AG08395 (cell line): ENCODE measurements around the gene SLC44A4.
"Not testable (repeated sequence)": the region's sequence is repeated elsewhere in the genome, so short reads cannot be mapped to it uniquely, and the experiment has no call there.

ENCODE experiments used
- DNase-seq: peaks from one replicate; pipeline ENCODE4 v3.0.0; 2012; ENCODE audit warnings: mixed read lengths, low spot score

Gene SLC44A4

DNA sequence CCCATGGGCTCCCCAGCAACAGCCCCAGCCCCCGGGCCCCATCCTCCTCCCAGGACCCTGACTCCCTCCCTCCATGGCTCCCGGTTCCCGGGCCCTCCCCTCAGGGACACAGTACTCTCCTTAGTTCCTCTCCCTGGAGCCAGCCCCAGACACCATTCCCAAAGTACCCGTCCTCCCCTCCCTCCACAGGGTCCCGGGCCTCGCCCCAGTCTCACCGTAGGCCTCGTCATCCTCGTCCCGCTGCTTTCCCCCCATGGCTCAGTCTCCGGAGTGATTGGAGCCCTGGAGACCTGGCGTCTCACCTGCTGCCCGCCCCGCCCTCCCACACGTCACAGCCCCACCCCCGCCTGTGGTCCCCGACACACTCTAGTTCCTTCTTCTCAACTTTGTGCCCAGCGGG lies at the start of gene SLC44A4:
SLC44A4 (minus strand) TSS at position 272 of the 400 bp plus-strand sequence; CDS start at position 255, 17 bp downstream.
- DNase-seq = no peak

DNA sequence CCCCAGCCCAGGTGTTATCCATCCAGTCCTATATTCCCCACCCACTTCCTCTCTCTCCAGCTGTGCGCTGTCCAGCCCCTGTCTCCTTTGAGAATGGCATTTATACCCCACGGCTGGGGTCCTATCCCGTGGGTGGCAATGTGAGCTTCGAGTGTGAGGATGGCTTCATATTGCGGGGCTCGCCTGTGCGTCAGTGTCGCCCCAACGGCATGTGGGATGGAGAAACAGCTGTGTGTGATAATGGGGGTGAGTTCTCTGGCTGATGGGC lies 49.8 kb upstream of the SLC44A4 start:
- DNase-seq = no peak

DNA sequence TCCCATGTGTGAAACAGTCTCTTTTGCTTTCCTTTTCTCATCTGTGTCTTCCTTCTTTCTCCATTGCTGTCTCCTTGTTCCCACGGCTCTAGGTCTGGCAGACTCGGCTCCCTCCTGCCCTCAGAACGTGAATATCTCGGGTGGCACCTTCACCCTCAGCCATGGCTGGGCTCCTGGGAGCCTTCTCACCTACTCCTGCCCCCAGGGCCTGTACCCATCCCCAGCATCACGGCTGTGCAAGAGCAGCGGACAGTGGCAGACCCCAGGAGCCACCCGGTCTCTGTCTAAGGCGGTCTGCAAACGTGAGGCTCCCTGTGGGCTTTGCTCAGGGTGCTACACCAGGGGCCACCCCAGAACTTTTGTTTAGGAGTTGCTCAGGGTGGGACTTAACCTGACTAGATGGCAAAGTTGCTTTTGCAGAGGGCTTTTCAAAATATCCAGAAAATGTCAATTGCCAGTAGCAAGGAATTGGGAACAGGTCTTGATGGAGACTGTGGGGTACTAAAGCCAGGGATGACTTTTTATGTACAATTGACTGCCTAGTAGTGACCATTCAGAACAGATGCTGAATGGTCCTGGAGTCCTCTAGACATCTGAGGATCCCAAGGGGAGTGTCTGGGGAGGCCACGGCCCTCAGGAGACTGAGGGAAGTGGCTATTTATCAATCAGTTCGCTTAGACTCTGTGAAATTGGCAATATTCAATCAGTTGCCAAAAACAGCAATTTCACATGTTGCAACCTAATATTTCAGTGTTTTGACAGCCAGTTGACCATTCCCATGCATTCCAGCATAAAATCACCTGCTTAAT lies 49.3 kb upstream of the SLC44A4 start:
- DNase-seq = no peak

DNA sequence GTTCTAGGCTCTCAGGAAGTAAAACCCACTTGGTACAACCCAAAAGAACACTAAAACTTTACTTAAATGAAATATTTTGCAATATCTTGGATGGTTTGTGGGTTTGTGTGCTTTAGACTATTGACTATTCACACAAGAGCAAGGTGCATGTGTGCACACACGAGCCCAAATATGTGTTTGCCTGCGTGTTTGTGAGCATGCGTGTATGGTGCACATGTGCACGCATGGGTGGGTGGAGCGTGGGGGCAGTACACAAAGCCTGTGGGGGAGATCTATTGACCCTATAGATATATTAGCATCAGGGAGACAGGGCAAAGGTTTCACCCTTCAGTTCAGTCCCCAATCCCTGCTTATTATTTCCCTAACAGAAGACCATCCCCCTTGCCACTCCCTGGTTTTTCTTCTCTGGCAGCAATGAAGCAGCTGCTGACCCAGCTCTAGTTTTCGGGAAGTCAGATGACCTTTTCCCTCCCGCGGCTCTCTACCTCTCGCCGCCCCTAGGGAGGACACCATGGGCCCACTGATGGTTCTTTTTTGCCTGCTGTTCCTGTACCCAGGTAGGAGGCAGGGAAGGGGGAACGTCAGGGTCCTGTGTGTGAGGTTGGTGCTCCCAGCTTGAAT lies 48.6 kb upstream of the SLC44A4 start, which contains the start of gene C2:
C2 (plus strand) TSS at position 476 of the 621 bp plus-strand sequence; CDS start at position 512, 36 bp downstream.
- no peak for DNase-seq

DNA sequence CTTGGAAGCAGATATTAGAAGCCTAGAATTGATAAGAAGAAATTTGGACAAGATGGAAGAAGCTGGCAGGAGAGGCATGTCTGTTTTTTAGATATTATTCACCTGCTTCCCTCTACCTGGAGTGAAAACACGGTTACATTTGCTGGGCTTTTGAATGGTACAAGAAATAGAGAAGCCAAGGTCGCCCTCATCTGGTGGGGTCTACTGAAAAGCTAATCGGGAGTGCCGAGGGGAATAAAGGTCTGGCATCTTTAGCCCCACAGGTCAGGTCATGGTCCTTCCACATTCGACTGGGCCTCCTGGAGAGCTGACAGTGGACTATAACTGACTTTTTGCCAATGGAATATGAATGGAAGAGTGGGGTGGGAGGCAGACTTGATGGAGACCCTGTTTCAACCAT lies 44.1 kb upstream of the SLC44A4 start:
- DNase-seq = no peak

DNA sequence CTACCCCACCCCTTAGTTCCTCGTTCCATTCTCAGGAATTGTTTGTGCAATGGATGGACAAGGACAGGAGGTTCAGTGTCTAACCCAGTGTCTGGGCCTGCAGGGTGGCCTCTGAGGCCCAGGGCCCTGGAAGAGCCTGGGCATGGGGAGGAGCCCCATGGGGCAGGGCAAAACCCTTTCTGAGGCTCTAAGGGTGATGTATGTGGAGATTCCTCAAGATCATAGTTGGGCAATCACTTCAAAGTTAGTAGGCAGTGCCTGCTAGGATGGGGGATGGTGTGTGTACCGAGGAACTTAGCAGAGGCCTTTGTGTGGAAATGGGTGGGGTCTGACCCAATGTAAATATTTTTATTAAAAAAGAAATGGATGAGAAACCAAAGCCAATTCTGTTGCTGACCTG lies 42.0 kb upstream of the SLC44A4 start:
- DNase-seq = no peak

DNA sequence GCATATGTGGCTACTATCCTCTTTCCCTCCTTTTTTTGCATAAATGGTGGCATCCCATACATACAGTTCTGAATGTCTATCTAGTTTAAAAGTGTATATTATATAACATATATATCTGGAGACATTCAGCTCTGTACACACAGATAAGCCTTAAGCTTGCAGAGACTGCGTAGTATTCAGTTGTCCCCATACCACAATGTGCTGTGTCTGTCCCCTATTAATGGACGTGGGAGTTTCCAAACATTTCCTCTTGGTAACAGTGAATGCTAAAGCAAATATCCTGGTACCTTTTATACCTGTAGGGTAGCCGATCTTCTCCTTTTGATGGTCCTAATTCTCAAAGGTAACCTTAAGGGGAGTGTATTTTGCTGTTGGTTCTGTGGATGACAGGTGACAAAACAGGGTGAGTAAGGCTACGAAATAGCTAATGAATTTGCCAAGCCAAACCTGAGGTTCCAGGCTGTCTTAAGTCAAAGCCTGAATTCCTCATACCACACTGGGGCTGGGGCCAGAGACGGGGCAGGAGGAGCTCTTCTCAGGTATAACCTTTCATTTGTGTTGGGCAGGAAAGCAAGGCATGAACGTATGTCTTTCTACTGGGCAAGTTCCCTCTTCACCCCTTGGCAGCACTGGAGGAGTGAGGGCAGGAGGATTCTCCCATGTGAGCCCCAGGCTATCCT lies 41.0 kb upstream of the SLC44A4 start:
- DNase-seq = no peak

DNA sequence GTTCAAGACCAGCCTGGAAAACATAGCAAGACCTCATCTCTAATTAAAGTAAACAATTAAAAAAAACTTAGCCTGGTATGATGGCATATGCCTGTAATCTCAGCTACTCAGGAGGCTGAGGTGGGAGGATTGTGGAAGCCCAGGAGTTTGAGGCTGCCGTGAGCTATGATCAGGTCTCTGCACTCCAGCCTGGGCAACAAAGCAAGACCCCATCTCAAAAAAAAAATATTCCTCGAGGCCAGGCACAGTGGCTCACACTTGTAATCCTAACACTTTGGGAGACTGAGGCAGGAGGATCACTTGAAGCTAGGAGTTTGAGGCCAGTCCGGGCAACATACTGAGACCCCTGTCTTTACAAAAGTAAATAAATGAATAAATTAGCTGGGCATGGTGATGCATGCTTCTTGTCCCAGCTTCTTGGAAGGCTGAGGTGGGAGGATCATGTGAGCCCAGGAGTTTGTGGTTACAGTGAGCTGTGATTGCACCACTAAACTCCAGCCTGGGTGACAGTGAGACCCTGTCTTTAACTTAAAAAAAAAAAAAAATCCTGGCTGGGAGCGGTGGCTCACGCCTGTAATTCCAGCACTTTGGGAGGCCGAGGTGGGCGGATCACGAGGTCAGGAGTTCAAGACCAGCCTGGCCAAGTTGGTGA lies 39.4 kb upstream of the SLC44A4 start:
- no peak for DNase-seq

DNA sequence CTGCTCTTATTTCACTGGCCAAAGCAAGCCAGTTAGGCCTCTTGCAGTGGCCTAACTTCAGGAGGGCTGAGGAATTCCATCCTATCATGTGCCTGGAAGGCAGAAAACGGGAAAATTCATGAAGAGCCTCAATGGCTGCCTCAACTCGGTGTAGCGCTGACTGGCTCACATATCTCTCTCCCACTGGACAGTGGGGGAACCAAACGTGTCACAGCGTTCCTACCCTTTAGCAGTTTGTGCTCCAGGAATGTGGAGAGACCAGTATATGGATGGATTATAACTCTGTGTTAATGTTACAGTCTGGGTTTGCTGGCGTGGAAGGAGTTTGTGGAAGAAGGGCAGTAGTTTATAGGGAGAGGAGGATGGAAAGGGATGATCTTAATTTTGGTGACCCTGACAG lies 37.0 kb upstream of the SLC44A4 start:
- DNase-seq = no peak

DNA sequence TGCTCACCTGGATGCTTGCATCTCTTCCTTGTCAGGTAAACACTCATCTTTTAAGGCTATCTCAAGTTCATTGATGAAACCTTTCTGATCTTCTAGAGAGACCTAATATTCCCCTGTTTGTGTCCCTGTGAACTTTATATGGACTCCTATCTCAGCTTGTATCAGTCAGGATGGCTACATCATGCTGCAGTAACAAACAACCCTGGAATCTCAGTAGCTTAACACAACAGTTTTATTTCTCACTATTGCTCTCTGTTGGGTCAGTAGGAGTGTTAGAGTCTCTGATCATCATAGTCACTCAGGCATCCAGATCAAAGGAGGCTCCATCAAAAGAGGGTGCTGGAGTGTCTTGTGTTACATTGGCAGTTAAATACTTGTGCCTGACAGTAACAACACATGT lies 36.6 kb upstream of the SLC44A4 start:
- no peak for DNase-seq

DNA sequence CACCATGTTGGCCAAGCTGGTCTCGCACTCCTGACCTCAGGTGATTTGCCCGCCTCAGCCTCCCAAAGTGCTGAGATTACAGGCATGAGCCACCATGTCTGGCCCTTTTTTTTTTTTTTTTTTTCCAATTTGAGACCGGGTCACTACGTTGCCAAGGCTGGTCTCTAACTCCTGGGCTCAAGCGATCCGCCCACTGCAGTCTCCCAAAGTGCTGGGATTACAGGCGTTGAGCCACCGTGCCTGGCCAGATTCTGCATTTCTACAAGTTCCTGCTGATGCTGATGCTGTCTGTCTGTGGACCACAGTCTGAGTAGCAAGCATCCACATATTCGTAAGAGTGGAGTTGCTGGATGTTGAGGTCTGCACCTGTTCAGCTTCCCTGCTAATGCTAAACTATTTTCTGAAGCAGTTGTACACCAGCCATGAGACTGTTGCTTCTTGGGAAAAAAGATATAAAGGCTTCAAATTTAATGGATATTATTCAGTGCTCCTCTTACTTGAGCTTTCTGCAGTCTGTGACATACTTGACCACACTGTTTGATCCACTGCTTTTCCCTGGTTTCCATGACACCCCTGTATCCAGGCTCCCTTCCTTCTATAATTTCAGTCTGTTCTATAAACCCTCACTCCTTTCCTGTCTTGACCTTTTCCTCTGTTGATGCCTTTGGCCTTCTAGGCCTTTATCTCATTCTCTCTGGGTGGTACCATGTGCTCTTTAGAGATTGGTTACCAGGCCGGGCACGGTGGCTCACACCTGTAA lies 33.2 kb upstream of the SLC44A4 start:
- no peak for DNase-seq

DNA sequence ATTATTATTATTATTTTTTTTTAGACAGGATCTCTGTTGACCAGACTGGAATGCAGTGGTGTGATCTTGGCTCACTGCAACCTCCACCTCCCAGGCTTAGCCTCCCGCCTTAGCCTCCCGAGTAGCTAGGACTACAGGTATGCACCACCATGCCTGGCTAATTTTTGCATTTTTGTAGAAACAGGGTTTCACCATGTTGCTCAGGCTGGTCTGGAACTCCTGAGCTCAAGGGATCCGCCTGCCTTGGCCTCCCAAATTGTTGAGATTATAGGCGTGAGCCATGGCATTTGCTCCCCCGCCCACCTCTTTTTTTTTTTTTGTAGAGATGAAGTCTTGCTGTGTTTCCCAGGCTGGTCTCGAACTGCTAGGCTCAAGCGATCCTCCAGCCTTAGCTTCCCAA lies 30.5 kb upstream of the SLC44A4 start:
- DNase-seq = not testable (repeated sequence)

DNA sequence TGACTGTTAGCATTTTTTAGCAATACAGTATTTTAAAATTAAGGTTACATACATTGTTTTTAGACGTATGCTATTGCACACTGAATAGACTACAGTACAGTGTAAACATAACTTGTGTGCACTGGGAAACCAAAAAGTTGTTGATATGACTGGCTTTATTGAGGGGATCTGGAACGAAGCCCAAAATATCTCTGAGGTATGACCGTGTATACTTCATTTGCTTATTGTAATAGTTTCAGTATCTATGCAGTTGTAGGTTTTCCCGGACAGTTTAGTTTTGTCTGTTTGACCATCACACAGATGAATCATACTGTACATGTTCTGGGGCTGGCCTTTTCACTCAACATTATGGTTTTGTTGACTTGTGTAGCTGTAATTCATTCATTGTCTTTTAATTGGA lies 30.0 kb upstream of the SLC44A4 start:
- DNase-seq = no peak

DNA sequence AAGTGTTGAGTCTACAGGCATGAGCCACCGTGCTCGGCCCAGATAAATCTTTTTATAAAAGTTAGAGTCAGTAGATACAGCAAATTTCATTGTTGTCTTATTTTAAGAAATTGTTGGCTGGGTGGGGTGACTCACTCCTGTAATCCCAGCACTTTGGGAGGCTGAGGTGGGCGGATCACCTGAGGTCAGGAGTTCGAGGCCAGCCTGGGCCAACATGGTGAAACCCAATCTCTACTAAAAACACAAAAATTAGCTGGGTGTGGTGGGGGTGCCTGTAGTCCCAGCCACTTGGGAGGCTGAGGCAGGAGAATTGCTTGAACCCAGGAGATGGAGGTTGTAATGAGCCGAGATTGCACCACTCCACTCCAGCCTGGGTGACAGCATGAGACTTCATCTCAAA lies 29.5 kb upstream of the SLC44A4 start:
- DNase-seq = not testable (repeated sequence)

DNA sequence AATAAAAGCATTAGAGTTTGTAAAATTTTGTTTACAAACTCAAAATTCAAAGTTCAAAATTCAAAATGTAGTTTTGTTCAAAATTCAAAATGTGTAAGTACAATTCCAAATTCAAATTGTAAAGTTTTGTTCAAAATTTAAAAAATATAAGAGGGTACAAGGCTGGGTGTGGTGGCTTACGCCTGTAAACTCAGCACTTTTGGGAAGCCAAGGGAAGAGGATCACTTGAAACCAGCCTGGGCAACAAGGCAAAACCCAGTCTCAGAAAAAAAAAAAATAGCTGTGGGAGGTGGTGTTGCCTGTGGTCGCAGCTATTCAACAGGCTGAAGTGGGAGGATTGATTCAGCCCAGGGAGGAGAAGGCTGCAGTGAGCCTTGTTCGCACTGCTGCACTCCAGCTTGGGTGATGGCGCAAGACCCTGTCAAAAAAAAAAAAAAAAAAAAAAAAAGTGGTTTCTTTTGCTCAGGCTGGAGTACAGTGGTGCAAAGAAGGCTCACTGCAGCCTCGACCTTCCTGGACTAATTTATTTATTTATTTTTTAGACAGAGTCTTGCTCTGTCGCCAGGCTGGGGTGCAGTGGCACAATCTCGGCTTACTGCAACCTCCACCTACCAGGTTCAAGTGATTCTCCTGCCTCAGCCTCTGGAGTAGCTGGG lies 28.5 kb upstream of the SLC44A4 start:
- peak; percentile 58 for DNase-seq

DNA sequence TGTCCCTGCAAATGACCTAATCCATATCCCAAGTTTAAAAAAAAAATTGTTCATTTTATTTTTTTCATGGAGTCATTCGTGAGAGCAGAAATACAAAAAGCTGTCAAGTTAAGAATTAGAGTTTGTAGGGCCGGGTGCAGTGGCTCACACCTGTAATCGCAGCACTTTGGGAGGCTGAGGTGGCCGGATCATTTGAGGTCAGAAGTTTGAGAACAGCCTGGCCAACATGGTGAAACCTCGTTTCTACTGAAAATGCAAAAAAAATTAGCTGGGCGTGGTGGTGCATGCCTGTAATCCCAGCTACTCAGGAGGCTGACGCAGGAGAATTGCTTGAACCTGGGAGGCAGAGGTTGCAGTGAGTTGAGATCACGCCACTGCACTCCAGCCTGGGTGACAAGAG lies 27.9 kb upstream of the SLC44A4 start:
- not testable (repeated sequence) for DNase-seq

DNA sequence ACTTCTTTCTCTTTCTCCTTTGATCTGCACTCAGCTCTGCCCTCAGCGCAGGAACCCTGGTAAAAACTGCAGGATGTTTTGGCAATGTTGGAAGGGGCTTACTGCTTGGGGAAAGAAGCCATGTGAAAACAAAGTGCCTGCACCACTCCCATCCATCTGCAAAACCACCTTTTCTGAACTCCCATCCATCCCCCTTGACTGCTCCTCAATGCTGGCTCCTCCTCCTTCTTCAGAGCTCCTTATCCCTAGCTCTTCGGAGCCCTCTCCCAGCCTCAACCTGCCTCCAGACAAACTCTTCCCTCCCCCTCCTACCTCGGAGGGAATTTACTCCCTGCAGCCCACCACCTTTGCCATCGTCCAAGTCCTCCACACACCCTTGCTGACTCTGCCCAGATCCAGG lies 27.3 kb upstream of the SLC44A4 start:
- DNase-seq = no peak

DNA sequence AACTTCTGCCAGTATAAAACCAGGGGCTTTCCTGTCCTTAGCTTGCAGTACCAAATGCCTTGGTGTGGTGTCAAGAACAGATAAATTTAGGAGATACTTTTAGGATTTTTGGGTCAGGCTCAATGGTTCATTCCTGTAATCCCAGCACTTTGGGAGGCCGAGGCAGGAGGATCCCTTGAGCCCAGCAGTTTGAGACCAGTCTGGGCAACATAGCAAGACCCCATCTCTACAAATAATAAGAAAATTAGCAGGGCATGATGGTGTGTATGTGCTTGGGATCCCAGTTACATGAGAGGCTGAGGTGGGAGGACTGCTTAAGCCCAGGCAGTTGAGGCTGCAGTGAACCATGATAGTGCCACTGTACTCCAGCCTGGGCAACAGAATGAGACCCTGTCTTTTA lies 26.2 kb upstream of the SLC44A4 start:
- DNase-seq = no peak

DNA sequence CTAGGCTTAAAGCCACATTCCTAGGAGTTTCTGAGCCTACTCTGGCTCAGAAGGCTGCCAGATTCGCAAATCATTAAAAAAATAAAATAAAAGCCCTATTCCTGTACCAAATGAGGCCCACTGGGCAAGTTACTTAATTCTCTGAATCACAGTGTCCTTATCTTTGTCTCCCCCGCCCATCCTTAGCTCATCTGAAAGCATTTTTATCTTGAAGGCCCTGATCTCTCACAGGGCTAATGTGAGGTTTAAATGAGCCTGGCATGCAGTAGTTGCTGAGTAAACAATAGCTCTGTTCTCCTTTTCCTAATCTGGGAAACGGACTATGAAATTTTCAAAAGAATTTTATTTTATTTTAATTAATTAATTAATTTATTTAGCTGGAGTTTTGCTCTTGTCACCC lies 25.2 kb upstream of the SLC44A4 start:
- DNase-seq = no peak

DNA sequence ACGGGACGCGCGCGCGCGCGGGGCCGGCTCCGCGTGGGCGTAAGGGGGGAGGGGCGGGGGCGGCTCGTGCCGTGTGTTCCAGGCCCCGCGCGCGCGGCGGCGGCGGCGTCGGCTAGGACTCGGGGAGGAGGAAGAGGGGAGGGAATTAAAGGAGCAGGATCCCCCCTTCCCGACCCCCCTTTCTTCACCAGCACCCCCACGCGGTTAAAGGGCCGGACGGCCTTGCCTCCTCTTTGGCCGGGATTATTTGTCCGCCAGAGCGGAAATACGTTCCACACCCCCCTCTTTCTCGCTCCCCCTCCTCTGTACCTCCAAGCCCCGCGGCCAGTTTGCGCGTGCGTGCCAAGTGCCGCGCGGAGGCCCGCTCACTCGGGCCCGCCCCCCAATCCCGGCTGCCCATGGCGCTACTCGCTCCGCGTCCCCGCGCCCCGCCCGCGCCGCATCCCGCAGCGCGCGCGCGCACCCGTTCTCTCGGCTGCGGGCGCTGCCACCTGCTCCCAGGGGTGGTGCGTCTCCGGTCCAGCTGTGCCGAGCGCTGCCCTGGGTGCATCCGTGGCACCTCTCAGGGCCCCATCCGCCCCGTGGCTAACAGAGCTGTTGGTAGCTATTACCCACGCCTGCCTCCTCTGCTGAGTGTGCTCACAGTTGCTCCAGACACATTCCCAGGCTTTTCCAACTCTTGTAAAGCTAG lies 23.3 kb upstream of the SLC44A4 start, which contains the start of gene ZBTB12:
ZBTB12 (minus strand) TSS at position 134 of the 691 bp plus-strand sequence. CDS start 781 bp downstream, outside the sequence.
- peak; percentile 95 for DNase-seq
